HepG2 (cell line): Measurements from ENCODE around the gene DNMT3A. TPM values are rescaled to one million over a fixed set of nuclear protein-coding genes. Genes with fewer than 3 reads are reported as not detected.

ENCODE experiments used
- ATAC-seq: fragments of 200-7000 bp; cut with Tn5 transposase; 3 replicates; pipeline ENCODE4 v1.9.1; 2020; ENCODE audit warnings: mild to moderate bottlenecking, moderate library complexity
- BruUV-seq: library from RNA; stranded (reverse); fragments of 400-500 nt; replicated peaks from 2 replicates; lab custom pipeline; 2021; lab: Mats Ljungman, UMichigan
- CTCF ChIA-PET: fragments of 300-600 bp; formaldehyde crosslinking; extraction: SDS; loops from one replicate; lab custom pipeline; 2021; ENCODE audit warnings: low total read pairs, inconsistent platforms, low intra/inter-chr PET ratio; lab: Yijun Ruan, JAX
- POLR2A ChIA-PET: fragments of 350-600 bp; sonication (Branson Sonifier 250); formaldehyde crosslinking; loops from one replicate; lab custom pipeline; 2020; ENCODE audit warnings: antibody characterized with exemption, inconsistent platforms; lab: Yijun Ruan, JAX
- DNase-seq: peaks from one replicate; pipeline ENCODE4 v3.0.0-alpha.2; 2015; ENCODE audit warnings: low spot score
- FAIRE-seq: peaks from 3 replicates; lab custom pipeline; 2011; peaks lifted over from hg19 to GRCh38; lab: Jason Lieb, UNC
- H2AFZ ChIP-seq: one replicate; pipeline ENCODE4 v1.6.1; 2011; ENCODE audit warnings: low read length, inconsistent platforms
- H3K27ac ChIP-seq: fragments of 300-600 bp; 3 replicates; pipeline ENCODE4 v1.8.0; 2011; ENCODE audit warnings: mixed run types, mild to moderate bottlenecking, mixed read lengths, low read length, inconsistent platforms; ENCODE audit not compliant: insufficient read depth; ENCODE audit errors: extremely low read length
- H3K27me3 ChIP-seq, 2 experiments: fragments of 200-600 bp in 1 of 2; 2 replicates in 1 of 2; 3 replicates in 1 of 2; pipeline versions ENCODE4 v1.6.0 to v1.8.0; 2011; ENCODE audit warnings: low read length in 2 of 2, mild to moderate bottlenecking in 2 of 2, moderate library complexity in 2 of 2, inconsistent platforms in 1 of 2; ENCODE audit not compliant: insufficient read depth in 2 of 2, control insufficient read depth in 1 of 2
- H3K36me3 ChIP-seq, 2 experiments: fragments of 200-600 bp in 1 of 2; replicated peaks in 1 of 2; 2 replicates in 1 of 2; 3 replicates in 1 of 2; pipeline versions ENCODE4 v1.5.1 to v1.8.0; 2011; ENCODE audit warnings: low read length in 2 of 2, inconsistent platforms in 1 of 2; ENCODE audit not compliant: insufficient read depth in 2 of 2, control insufficient read depth in 1 of 2
- H3K4me1 ChIP-seq: 2 replicates; pipeline ENCODE4 v1.5.1; 2012; ENCODE audit warnings: low read length, inconsistent platforms; ENCODE audit not compliant: insufficient read depth
- H3K4me2 ChIP-seq: 2 replicates; pipeline ENCODE4 v1.6.0; 2011; ENCODE audit warnings: low read depth, low read length, inconsistent platforms
- H3K4me3 ChIP-seq, 3 experiments: fragments of 200-600 bp in 1 of 3; sonication (generic), shearing (Covaris generic) in 1 of 3; replicated peaks in 1 of 3; 2 replicates each; pipeline ENCODE4 v1.5.1; 2011 to 2016; ENCODE audit warnings: low read length in 3 of 3, inconsistent platforms in 2 of 3, low read depth in 2 of 3, mild to moderate bottlenecking in 2 of 3, control low read depth in 1 of 3, mixed read lengths in 1 of 3; ENCODE audit not compliant: insufficient read depth in 1 of 3
- H3K79me2 ChIP-seq: one replicate; pipeline ENCODE4 v1.6.1; 2011; ENCODE audit warnings: low read length, inconsistent platforms; ENCODE audit not compliant: insufficient read depth
- H3K9ac ChIP-seq: 2 replicates; pipeline ENCODE4 v1.6.0; 2011; ENCODE audit warnings: mild to moderate bottlenecking, low read depth, low read length, inconsistent platforms; ENCODE audit not compliant: insufficient read depth
- H3K9me3 ChIP-seq: 2 replicates; pipeline ENCODE4 v1.5.1; 2012; ENCODE audit warnings: mild to moderate bottlenecking, low read length
- H4K20me1 ChIP-seq: 2 replicates; pipeline ENCODE4 v1.6.0; 2011; ENCODE audit warnings: inconsistent platforms, mild to moderate bottlenecking, low read length, moderate library complexity; ENCODE audit not compliant: insufficient read depth
- AGO2 ChIP-seq: fragments of 200-400 bp; formaldehyde crosslinking; optimal IDR thresholded peaks from 2 replicates; pipeline ENCODE3; 2017; ENCODE audit warnings: mild to moderate bottlenecking, low read depth, low read length, moderate library complexity
- GMEB2 ChIP-seq: IDR thresholded peaks from 2 replicates; pipeline ENCODE4 v1.6.1; 2016; ENCODE audit warnings: missing biosample characterization, missing genetic modification reagents, low read depth
- ZKSCAN1 ChIP-seq: fragments of 150-350 bp; IDR thresholded peaks from 2 replicates; pipeline ENCODE4 v1.6.1; 2014; ENCODE audit warnings: low read length
- ZNF567 ChIP-seq: sonication (generic); formaldehyde crosslinking; IDR thresholded peaks from 2 replicates; pipeline ENCODE4 v1.8.1; 2023; ENCODE audit warnings: mild to moderate bottlenecking, missing genetic modification reagents, borderline replicate concordance
- WGBS: methylation state at CpG from one replicate; pipeline ENCODE4 v1.1.6; 2017; ENCODE audit warnings: low lambda C conversion rate; 5-methylcytosine and 5-hydroxymethylcytosine counted together
- in situ Hi-C: cut with HindIII; loops from 2 replicates; pipeline ENCODE4 v1.10.0; 2017; ENCODE audit warnings: low pct_unique_long_range_greater_than_20kb; ENCODE audit not compliant: extremely low pct_ligation_motif_present
- intact Hi-C: fragments of 100-400 bp; cut with micrococcal nuclease; formaldehyde crosslinking; loops from one replicate; pipeline ENCODE4 v1.10.0; 2022; ENCODE audit not compliant: unreplicated experiment
- polyA plus RNA-seq, 8 experiments: library from polyadenylated mRNA; depleted of rRNA in 3 of 8; stranded (reverse) in 7 of 8; unstranded in 1 of 8; fragments of >200 nt; fragmentation: Illumina TruSeq in 4 of 8; extraction: Trizol in 4 of 8; gene quantifications; 2 replicates each; pipeline versions ENCODE4 v1.2.1 to v1.2.3, GENCODE V29; 2011 to 2016; ENCODE audit warnings: low read depth in 4 of 8, missing spikeins in 1 of 8, mixed read lengths in 1 of 8; ENCODE audit not compliant: insufficient read depth in 1 of 8
- total RNA-seq, 5 experiments: library from RNA; depleted of rRNA; stranded (reverse); fragments of >200 nt; fragmentation: Illumina TruSeq; extraction: Trizol; gene quantifications; 2 replicates each; pipeline ENCODE4 v1.2.3, GENCODE V29; 2016; ENCODE audit warnings: low read depth in 1 of 5
- TF ChIP-seq, protein P1 (sequence below): sonication (generic); formaldehyde crosslinking; IDR thresholded peaks from 2 replicates; pipeline ENCODE4 v1.5.0; 2020; ENCODE audit warnings: missing genetic modification reagents
- TF ChIP-seq, protein P2 (sequence below): sonication (generic); formaldehyde crosslinking; IDR thresholded peaks from 2 replicates; pipeline ENCODE4 v1.5.0; 2020; ENCODE audit warnings: missing genetic modification reagents

The DNMT3A gene
- total and polyA plus RNA-seq, 2 of the 13 experiments (the other 11 are each of a cell fraction or from before 2014, with no cell fraction given), result 14.7 to 29.1 TPM

- TF ChIP-seq, protein P1, sequence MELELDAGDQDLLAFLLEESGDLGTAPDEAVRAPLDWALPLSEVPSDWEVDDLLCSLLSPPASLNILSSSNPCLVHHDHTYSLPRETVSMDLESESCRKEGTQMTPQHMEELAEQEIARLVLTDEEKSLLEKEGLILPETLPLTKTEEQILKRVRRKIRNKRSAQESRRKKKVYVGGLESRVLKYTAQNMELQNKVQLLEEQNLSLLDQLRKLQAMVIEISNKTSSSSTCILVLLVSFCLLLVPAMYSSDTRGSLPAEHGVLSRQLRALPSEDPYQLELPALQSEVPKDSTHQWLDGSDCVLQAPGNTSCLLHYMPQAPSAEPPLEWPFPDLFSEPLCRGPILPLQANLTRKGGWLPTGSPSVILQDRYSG (CRISPR knock-in tag), result no peak
- no peak for TF ChIP-seq ZNF567
- TF ChIP-seq, protein P2, sequence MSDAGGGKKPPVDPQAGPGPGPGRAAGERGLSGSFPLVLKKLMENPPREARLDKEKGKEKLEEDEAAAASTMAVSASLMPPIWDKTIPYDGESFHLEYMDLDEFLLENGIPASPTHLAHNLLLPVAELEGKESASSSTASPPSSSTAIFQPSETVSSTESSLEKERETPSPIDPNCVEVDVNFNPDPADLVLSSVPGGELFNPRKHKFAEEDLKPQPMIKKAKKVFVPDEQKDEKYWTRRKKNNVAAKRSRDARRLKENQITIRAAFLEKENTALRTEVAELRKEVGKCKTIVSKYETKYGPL (CRISPR knock-in tag), result no peak
- no peak for TF ChIP-seq GMEB2 (CRISPR knock-in tag)
- TF ChIP-seq, all 625 proteins: peak for 0
Measured at GRCh38 chr2:25336383-25336841, 5.3 kb downstream of the DNMT3A start (continued).

GRCh38 chr2:25335971-25336370, 5.8 kb downstream of the DNMT3A start:
- CTCF ChIA-PET, result no interaction called here
- H3K4me3 ChIP-seq, result no peak overlapping the region
- peak; percentile 52 for TF ChIP-seq AGO2
- TF ChIP-seq ZKSCAN1, result no peak
- TF ChIP-seq, all 625 proteins: peak for 1
- Histone ChIP-seq H2AFZ (no peak overlapping the region), H3K27ac (no peak overlapping the region), H3K4me1 (peaks cover 32% of the 10 kb centered on the region), H3K9ac (no peak overlapping the region), H3K79me2 (no peaks in the 10 kb centered on the region), H3K27me3 (peaks cover 0 to 23% of the 10 kb centered on the region in 2 experiments; a peak in 2 of 5 replicates), H3K9me3 (no peaks in the 10 kb centered on the region), H4K20me1 (no peaks in the 10 kb centered on the region; the same call in 1 of the 2 replicates), H3K4me2 (no peak overlapping the region), H3K36me3 (no peaks in the 10 kb centered on the region)
- intact Hi-C loops, result no loop called here
- no peak for ATAC-seq
- POLR2A ChIA-PET, result interaction anchor here (0.8 kb wide), 1 partner anchor 21 kb away, joined by 4 read pairs; no protein-coding TSS in a partner anchor
- no peak for DNase-seq
- BruUV-seq, result no TSS peak
- 27% methylated on average over 2 of the region's 6 CpGs for WGBS
- in situ Hi-C loops, result no loop called here
- FAIRE-seq, result no peak
